GM21423 (cell line): ENCODE results near the gene TRIM72.
"Not testable (repeated sequence)": the region's sequence is repeated elsewhere in the genome, so short reads cannot be mapped to it uniquely, and the experiment has no call there.

Source experiments
- ATAC-seq: cut with Tn5 transposase; IDR thresholded peaks from one replicate; pipeline ENCODE4 v1.9.1; 2021; ENCODE audit warnings: mild to moderate bottlenecking, moderate library complexity; ENCODE audit not compliant: unreplicated experiment

The TRIM72 gene

GRCh38 chr16:31277659-31278260 lies 63.8 kb downstream of the TRIM72 start:
- ATAC-seq, result no peak

- not testable (repeated sequence) for ATAC-seq
These were observed 64.9 kb downstream of the TRIM72 start for GRCh38 chr16:31278853-31279252.
